GM12864 (cell line): ENCODE measurements around the gene PTPRT.

Experiments
- DNase-seq: peaks from one replicate; pipeline ENCODE4 v3.0.0-alpha.2; 2011; ENCODE audit warnings: low read depth
- H3K4me3 ChIP-seq: 2 replicates; pipeline ENCODE4 v1.5.1; 2011; ENCODE audit warnings: mild to moderate bottlenecking, low read depth, low read length, control low read depth
- TF ChIP-seq, protein P1 (sequence below): IDR thresholded peaks from 2 replicates; pipeline ENCODE4 v1.5.1; 2011; ENCODE audit warnings: low read depth, mild to moderate bottlenecking, moderate library complexity, low read length, control low read depth, inconsistent platforms; ENCODE audit errors: missing control alignments

PTPRT gene

DNA sequence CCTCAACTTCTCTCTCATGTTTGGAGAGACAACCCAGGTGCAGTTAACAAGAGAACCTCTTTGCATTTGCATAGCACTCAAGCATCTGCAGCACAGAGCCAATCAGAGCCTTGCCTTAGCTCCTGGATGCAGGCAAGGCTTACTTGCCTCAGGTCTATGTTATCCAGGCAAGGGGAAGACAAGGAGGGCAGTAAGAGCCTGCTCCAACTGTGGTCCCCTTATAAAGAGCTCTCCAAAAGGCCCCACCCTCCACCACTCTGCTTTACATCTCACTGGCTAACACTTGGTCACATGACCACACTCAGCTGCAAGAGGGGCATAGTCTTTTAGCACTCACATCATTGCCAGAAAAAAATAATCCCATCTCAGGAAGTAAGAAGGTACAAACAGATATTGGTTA, 540.0 kb downstream of the PTPRT start:
- H3K4me3 ChIP-seq, result no peak overlapping the region
- TF ChIP-seq, protein P1, sequence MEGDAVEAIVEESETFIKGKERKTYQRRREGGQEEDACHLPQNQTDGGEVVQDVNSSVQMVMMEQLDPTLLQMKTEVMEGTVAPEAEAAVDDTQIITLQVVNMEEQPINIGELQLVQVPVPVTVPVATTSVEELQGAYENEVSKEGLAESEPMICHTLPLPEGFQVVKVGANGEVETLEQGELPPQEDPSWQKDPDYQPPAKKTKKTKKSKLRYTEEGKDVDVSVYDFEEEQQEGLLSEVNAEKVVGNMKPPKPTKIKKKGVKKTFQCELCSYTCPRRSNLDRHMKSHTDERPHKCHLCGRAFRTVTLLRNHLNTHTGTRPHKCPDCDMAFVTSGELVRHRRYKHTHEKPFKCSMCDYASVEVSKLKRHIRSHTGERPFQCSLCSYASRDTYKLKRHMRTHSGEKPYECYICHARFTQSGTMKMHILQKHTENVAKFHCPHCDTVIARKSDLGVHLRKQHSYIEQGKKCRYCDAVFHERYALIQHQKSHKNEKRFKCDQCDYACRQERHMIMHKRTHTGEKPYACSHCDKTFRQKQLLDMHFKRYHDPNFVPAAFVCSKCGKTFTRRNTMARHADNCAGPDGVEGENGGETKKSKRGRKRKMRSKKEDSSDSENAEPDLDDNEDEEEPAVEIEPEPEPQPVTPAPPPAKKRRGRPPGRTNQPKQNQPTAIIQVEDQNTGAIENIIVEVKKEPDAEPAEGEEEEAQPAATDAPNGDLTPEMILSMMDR, result no peak
- no peak for DNase-seq

DNA sequence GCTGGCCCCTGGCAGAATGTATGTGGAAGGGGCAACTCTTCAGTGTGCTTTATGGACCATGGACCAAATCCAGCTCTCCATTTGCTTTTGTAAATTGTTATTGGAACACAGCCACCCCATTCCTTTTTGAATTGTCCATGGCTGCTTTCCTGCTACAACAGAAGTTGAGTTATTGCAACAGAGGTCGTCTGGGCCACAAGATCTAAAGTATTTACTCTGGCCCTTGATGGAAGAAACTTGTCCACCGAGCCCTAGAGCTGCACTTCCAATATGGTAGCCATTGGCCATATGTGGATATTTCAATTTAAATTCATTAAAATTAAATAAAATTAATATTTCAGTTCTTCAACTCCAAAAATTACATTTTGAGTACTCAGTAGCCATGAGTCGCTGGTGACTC, 543.5 kb downstream of the PTPRT start:
- no peak overlapping the region for H3K4me3 ChIP-seq
- TF ChIP-seq, protein P1, result no peak
- no peak for DNase-seq

DNA sequence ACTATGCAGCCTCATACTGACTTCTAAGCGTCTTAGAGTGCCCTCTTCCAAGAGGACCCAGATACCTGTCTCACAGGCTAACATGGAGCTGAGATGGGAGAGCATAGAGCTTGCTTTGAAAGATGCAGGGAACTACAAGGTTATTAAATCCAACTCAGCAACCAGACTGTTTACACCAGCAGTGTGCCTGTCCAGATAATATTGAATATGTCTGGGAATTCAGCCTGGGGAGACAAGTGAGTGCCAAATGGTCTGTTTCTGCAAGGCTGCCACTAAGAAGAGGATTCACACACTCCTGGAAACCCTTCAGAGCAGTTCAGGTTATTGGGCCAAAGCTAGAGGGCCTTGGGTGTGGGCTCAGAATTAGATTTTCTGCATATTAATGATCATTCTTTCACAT, 547.8 kb downstream of the PTPRT start:
- no peak overlapping the region for H3K4me3 ChIP-seq
- DNase-seq, result no peak
- TF ChIP-seq, protein P1, result no peak

DNA sequence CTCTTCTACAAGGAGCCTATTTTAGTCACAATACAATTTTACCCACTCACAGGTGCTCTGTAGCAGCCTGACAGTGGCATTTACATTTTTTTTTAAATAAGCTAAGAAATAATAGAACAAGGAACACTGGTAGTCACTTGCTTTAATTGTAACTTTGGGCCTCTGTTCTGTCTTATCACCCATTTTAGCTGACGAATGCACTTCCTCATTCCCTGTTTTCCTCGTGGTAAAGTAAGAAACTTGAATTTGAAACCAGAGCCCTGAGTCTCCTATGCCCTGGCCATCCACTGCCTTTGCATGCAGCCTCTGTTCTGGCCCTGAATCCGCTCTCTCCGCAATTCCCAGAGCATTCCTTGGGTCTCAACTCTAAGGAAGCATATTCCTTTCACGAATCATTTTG, 550.6 kb downstream of the PTPRT start:
- TF ChIP-seq, protein P1, result no peak
- no peak for DNase-seq
- H3K4me3 ChIP-seq, result no peak overlapping the region

DNA sequence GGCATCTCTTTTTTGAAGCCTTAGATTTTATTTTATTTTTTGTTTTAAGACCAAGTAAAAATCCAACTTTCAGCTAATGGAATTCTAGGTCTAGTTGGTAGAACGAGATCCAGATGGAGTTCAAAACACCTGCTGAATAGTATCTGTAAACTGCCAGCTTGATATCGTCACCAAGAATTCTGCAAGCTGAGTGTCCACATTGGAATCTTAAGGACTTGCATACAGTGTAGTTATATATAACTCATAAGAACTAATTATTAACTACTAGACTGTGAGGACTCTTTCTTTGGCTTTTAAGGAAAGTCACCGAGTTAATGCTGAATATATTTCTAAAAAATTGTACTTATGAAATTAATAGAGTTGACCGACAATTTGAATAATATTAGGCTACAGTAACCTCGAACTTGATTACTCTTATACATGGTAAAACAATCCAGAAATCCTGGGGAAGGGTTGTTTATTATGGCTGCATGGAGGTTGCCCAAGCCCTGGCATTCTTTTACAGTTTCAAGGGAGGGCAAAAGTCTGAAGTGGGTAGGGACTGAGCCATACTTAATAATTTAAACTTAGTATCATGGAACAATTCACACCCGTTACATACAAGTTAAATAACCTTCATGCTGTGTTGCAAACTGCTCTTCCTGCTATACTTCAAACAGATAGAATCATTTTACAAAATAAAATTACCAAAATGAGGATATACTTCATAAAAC, 553.9 kb downstream of the PTPRT start:
- no peak overlapping the region for H3K4me3 ChIP-seq
- no peak for DNase-seq
- TF ChIP-seq, protein P1, result no peak

DNA sequence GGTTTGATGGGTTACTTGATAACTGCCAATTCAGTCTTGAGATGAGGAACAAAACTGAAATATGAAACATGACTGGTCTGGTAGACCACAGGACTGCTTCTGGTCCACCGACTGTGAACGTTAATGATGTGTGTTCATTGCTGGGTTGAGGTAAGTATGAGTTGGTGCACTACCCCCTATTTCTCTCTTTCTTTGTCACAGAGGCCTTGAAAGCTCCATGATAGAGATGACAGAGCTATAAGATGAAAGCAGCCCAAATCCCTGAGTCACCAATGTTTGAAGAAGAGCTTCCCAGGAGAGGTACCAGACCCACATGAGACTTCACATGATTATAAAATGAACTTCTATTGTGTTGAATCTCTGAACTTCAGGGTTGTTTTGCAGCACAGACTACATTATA, 555.5 kb downstream of the PTPRT start:
- H3K4me3 ChIP-seq, result no peak overlapping the region
- DNase-seq, result no peak
- TF ChIP-seq, protein P1, result no peak

DNA sequence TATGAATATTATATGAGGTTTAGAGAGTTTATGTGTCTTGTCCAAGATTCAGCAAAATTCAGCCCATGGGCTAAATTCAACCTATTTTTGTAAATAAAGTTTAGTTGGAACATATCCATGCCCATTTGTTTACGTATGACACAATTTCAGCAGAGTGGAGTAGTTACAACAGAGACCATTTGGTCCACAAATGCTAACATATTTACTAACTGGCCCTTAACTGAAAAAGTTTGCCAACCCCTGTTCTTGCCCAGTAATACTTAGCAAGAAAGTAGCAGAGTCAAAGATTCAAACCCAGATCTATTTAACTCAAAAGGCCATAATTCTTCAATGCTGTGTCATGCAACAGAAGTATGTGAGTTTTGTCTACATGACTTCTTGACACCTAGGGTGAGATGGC, 561.0 kb downstream of the PTPRT start:
- TF ChIP-seq, protein P1, result no peak
- DNase-seq, result no peak

More for the DNA sequence above, 561.0 kb downstream of the PTPRT start:
- H3K4me3 ChIP-seq, result no peak overlapping the region
